ENCODE measurements around the gene FGFRL1. TPM values are rescaled to one million over a fixed set of nuclear protein-coding genes. Genes with fewer than 3 reads are reported as not detected.

Gene FGFRL1
- total and polyA plus RNA-seq, 2 experiments from 2014 or later = 28.1 to 34.0 TPM

DNA sequence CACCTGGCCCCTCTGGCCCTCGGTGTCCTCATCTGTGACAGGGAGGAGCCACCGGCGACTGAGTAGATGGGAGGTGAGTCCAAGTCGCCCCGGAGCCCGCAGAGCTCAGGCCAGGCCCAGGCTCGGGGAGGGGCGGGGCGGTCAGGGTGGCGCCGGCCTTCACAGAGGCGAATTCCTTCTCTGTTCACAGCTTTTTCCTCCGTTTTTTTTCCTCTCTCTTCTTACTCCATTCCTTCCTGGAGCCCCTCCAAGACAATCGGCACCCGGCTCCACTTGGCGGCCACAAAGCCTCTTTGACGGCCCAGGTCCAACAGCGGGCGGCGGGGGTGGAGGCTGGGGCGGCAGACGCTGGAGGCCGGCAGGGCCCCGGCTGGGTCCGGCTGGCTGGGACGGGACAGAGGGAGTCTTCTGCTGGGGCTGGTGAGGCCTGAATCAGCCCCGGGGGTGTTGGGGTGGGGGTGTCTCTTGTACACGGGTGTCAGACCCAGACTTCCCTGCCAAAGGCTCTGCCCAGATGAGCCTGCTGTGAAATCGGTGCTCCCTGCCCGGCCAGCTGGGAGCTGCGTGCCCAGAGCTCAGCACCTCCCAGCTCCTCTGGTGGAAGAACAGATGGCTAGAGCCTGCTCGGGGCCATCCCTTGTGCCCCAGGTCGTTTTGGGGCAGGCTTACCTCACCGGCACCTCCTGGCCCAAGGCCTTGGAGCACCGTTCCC lies 22.6 kb downstream of the FGFRL1 start:
- no peaks in the 10 kb centered on the region for H3K36me3 ChIP-seq (replicated peaks; ENCODE audit: insufficient read depth, low read depth)
- DNase-seq (ENCODE audit: low spot score) = no peak
- TF ChIP-seq, protein P1, sequence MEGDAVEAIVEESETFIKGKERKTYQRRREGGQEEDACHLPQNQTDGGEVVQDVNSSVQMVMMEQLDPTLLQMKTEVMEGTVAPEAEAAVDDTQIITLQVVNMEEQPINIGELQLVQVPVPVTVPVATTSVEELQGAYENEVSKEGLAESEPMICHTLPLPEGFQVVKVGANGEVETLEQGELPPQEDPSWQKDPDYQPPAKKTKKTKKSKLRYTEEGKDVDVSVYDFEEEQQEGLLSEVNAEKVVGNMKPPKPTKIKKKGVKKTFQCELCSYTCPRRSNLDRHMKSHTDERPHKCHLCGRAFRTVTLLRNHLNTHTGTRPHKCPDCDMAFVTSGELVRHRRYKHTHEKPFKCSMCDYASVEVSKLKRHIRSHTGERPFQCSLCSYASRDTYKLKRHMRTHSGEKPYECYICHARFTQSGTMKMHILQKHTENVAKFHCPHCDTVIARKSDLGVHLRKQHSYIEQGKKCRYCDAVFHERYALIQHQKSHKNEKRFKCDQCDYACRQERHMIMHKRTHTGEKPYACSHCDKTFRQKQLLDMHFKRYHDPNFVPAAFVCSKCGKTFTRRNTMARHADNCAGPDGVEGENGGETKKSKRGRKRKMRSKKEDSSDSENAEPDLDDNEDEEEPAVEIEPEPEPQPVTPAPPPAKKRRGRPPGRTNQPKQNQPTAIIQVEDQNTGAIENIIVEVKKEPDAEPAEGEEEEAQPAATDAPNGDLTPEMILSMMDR (IDR thresholded peaks at IDR 0.05; ENCODE audit: poor library complexity) = no peak
- TF ChIP-seq EZH2phosphoT487 (IDR thresholded peaks at IDR 0.05; ENCODE audit: low read depth, severe bottlenecking, unreplicated experiment) (no peak), EZH2 (IDR thresholded peaks at IDR 0.05; ENCODE audit: borderline replicate concordance) (no peak)
- no peaks in the 10 kb centered on the region for H3K9me2 ChIP-seq (replicated peaks; ENCODE audit: insufficient read depth)
- H3K4me2 ChIP-seq = no peak overlapping the region
- H3K27me3 ChIP-seq = no peaks in the 10 kb centered on the region
- WGBS (ENCODE audit: low lambda C conversion rate, missing lambda C conversion rate) = 67% methylated on average over 32 of the region's 35 CpGs
- no peak overlapping the region for H2AFZ ChIP-seq
- no peak overlapping the region for H3K4me3 ChIP-seq
- peaks cover 6% of the 10 kb centered on the region for H3K4me1 ChIP-seq (ENCODE audit: insufficient read depth)
- no peaks in the 10 kb centered on the region for H3K79me2 ChIP-seq
- H3K27ac ChIP-seq = no peak overlapping the region
- no peaks in the 10 kb centered on the region for H4K20me1 ChIP-seq (ENCODE audit: insufficient read depth, poor library complexity, severe bottlenecking)
- H3K9me3 ChIP-seq (ENCODE audit: low read depth) = no peaks in the 10 kb centered on the region

DNA sequence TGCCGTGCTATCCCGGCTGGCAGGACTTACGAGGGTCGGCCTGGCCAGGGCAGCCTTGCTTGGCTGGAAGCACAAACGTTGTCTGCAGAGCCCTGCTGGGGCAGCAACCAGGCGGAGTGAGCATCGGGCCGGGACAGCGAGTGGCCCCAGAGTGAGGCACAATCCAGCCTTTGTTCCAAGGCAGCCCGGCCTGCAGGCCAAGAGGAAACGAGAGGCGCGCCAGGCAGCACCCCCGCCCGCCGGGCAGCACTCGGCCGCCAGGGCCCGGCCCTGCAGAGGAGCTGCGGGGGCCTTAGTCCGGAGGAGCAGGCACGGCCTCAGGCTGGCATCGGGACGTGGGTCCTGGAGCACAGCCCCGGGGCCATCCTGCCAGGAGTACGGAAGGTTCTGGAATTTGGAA lies 24.1 kb downstream of the FGFRL1 start:
- peaks cover 18% of the 10 kb centered on the region for H3K4me1 ChIP-seq (ENCODE audit: insufficient read depth)
- no peaks in the 10 kb centered on the region for H3K9me2 ChIP-seq (replicated peaks; ENCODE audit: insufficient read depth)
- no peaks in the 10 kb centered on the region for H3K27me3 ChIP-seq
- no peaks in the 10 kb centered on the region for H3K36me3 ChIP-seq (replicated peaks; ENCODE audit: insufficient read depth, low read depth)
- no peak overlapping the region for H3K4me3 ChIP-seq
- H2AFZ ChIP-seq = no peak overlapping the region
- 91% methylated on average over 26 of the region's 26 CpGs for WGBS (ENCODE audit: low lambda C conversion rate, missing lambda C conversion rate)
- TF ChIP-seq, protein P1 (IDR thresholded peaks at IDR 0.05; ENCODE audit: poor library complexity) = no peak
- TF ChIP-seq EZH2phosphoT487 (IDR thresholded peaks at IDR 0.05; ENCODE audit: low read depth, severe bottlenecking, unreplicated experiment) (no peak), EZH2 (IDR thresholded peaks at IDR 0.05; ENCODE audit: borderline replicate concordance) (no peak)
- H4K20me1 ChIP-seq (ENCODE audit: insufficient read depth, poor library complexity, severe bottlenecking) = no peaks in the 10 kb centered on the region
- H3K9me3 ChIP-seq (ENCODE audit: low read depth) = no peaks in the 10 kb centered on the region
- H3K27ac ChIP-seq = no peak overlapping the region
- DNase-seq (ENCODE audit: low spot score) = no peak
- H3K4me2 ChIP-seq = no peak overlapping the region
- no peaks in the 10 kb centered on the region for H3K79me2 ChIP-seq

DNA sequence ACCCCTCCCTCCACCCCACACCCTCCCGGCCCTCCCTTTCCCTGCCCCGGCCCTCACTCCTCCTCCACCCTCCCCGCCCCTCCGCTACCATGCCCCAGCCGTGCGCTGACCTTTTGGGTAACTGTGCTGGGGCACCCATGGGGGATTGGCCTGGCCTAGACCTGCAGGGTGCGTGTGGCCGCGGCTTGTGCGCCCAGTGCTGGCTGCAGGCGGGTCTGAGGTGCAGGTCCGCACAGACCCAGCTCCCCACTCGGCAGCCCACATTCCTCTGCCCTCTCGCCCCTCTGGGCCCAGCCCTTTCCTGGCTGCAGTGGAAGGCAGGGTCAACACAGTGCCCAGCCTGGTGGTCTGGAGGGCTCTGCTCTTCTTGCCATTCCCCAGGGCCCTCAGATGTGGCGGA lies 24.7 kb downstream of the FGFRL1 start:
- Histone ChIP-seq H3K4me2 (no peak overlapping the region), H3K4me3 (no peak overlapping the region), H3K27ac (no peak overlapping the region), H3K9me3 (ENCODE audit: low read depth) (no peaks in the 10 kb centered on the region), H3K27me3 (no peaks in the 10 kb centered on the region), H3K36me3 (replicated peaks; ENCODE audit: insufficient read depth, low read depth) (no peaks in the 10 kb centered on the region), H3K9me2 (replicated peaks; ENCODE audit: insufficient read depth) (no peaks in the 10 kb centered on the region), H3K4me1 (ENCODE audit: insufficient read depth) (peaks cover 20% of the 10 kb centered on the region), H2AFZ (no peak overlapping the region), H4K20me1 (ENCODE audit: insufficient read depth, poor library complexity, severe bottlenecking) (no peaks in the 10 kb centered on the region), H3K79me2 (no peaks in the 10 kb centered on the region)
- WGBS (ENCODE audit: low lambda C conversion rate, missing lambda C conversion rate) = 91% methylated on average over 9 of the region's 15 CpGs
- DNase-seq (ENCODE audit: low spot score) = no peak
- TF ChIP-seq EZH2 (IDR thresholded peaks at IDR 0.05; ENCODE audit: borderline replicate concordance) (no peak), EZH2phosphoT487 (IDR thresholded peaks at IDR 0.05; ENCODE audit: low read depth, severe bottlenecking, unreplicated experiment) (no peak)
- TF ChIP-seq, protein P1 (IDR thresholded peaks at IDR 0.05; ENCODE audit: poor library complexity) = no peak
